ENCODE results near the gene PAPPA2.

DNA sequence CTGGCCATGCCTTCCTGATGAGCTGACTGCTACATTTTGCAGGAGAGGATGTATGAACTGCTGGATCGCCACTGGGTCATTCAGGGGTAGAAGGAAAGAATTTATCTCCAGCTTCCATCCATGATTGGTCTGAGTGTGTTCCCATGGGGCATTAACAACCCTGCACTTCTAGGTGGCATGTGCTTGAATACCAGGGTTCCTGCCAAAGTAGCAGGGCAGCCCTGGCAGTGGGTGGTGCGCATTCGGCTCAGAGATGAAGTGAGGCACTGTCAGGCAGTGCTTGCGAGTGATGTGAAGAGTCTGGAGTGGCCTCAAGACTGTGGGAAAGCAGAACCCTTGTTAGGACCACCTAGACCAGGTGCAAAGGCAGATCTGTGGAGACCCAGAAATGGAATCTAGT, 406.6 kb downstream of the PAPPA2 start:
- TF ChIP-seq, protein P1, sequence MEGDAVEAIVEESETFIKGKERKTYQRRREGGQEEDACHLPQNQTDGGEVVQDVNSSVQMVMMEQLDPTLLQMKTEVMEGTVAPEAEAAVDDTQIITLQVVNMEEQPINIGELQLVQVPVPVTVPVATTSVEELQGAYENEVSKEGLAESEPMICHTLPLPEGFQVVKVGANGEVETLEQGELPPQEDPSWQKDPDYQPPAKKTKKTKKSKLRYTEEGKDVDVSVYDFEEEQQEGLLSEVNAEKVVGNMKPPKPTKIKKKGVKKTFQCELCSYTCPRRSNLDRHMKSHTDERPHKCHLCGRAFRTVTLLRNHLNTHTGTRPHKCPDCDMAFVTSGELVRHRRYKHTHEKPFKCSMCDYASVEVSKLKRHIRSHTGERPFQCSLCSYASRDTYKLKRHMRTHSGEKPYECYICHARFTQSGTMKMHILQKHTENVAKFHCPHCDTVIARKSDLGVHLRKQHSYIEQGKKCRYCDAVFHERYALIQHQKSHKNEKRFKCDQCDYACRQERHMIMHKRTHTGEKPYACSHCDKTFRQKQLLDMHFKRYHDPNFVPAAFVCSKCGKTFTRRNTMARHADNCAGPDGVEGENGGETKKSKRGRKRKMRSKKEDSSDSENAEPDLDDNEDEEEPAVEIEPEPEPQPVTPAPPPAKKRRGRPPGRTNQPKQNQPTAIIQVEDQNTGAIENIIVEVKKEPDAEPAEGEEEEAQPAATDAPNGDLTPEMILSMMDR (conservative IDR thresholded peaks at IDR 0.05; ENCODE audit: low read depth, low read length): no peak
- TF ChIP-seq EZH2 (IDR thresholded peaks at IDR 0.05; ENCODE audit: low read length, unreplicated experiment): no peak
- no peak for TF ChIP-seq EZH2phosphoT487 (IDR thresholded peaks at IDR 0.05; ENCODE audit: borderline replicate concordance, low read length)
